Activated naive CD8-positive, alpha-beta T cell treated with anti-CD3 and anti-CD28 coated beads for 36 hours (primary cell): ENCODE results near the gene KDF1. TPM values are rescaled to one million over a fixed set of nuclear protein-coding genes. Genes with fewer than 3 reads are reported as not detected.
A peak's percentile ranks its signal among the peaks of the same experiment; 100 is the strongest.

Source experiments
- DNase-seq: peaks from one replicate; pipeline ENCODE4 v3.0.0; 2021
- H3K27ac Mint-ChIP-seq: one replicate; pipeline ENCODE4 v1.8.0; 2022; ENCODE audit warnings: mild to moderate bottlenecking, moderate library complexity, mixed read lengths
- H3K27me3 Mint-ChIP-seq: one replicate; pipeline ENCODE4 v1.8.0; 2022; ENCODE audit warnings: mild to moderate bottlenecking, mixed read lengths
- H3K36me3 Mint-ChIP-seq: one replicate; pipeline ENCODE4 v1.8.0; 2021; ENCODE audit warnings: mild to moderate bottlenecking, mixed read lengths
- H3K4me1 Mint-ChIP-seq: one replicate; pipeline ENCODE4 v1.8.0; 2021; ENCODE audit warnings: mixed read lengths
- H3K4me3 Mint-ChIP-seq: one replicate; pipeline ENCODE4 v1.8.0; 2022; ENCODE audit warnings: mild to moderate bottlenecking, moderate library complexity, mixed read lengths
- H3K9me3 Mint-ChIP-seq: one replicate; pipeline ENCODE4 v1.8.0; 2022; ENCODE audit warnings: mixed read lengths
- total RNA-seq, 2 experiments: library from RNA; stranded (reverse); gene quantifications; one replicate each; pipeline ENCODE4 v1.2.3, GENCODE V29; 2021

The KDF1 gene
- total RNA-seq, 2 experiments from 2014 or later: 0.47 to 0.60 TPM

DNA sequence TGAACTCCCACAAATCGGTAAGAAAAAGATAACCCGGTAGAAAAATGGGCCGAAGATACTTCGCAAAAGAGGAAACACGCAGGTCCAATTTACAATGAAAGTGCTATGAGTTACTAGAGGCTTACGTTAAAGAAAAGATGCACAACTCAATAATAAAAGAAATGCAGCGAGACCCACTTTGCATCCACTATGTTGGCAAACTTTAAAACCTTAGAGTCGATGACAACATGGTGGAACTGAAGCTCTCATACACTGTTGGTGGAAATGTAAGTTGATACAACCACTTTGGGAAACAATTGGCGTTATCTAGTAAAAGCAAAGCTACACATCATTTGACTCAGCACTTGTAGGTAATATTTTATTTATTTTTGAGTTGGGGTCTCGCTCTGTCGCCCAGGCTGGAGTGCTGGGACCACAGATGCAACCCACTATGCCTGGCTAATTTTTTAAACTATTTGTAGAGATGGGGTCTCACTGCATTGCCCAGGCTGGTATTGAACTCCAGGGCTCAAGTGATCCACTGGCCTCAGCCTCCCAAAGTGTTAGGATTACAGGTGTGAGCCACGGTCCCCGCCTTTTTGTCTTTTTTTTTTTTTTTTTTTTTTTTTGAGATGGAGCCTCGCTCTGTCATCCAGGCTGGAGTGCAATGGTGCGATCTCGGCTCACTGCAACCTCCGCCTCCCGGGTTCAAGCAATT is 59.3 kb downstream of the KDF1 start:
- Mint-ChIP-seq H3K4me3 (peak overlapping the region; percentile 97), H3K36me3 (no peaks in the 10 kb centered on the region), H3K9me3 (no peaks in the 10 kb centered on the region), H3K27me3 (no peaks in the 10 kb centered on the region), H3K4me1 (peaks cover 18% of the 10 kb centered on the region), H3K27ac (peak overlapping the region; percentile 99)
- DNase-seq: no peak

DNA sequence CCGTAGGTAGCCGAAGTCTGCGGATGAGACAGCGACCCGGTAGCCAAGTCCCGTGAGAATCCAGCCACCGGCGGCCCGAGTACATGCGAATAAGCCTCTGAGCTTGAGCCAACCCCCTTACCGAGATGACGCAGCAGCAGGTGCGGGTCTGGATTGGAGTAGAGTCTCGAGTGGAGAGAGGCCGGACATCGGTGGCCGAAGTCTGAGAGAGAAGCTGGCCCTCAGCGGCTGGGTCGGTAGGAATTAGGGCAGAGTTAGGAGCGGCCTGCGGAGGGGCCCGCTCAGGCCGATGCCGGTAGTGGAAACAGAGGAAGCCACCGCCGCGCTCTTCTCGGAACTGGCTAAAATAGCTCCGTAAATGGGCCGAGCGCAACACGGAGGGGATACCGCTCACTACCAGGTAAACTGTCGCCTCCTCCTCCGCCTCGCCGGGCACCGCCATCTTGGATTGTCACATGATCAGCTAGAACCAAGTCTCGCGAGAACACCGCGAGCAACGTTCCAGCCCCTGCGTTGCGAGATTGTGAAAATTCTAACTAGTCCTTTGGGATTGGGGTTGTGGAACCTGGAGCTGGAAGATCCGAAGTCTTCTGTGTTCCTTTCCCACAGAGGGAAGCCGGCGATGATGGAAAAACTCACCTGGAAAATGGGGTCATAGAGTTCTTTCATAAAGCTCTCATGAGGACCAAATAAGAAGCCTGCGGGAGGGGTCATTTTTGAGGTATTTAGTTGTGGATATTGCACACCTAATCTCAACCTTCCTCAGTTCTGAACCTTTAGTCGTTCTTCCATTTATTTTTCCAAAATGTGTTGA is 60.1 kb downstream of the KDF1 start, which contains the start of gene GPATCH3:
GPATCH3 (minus strand) TSS at position 467 of the 814 bp plus-strand sequence; CDS start at position 442, 25 bp downstream.
- H3K9me3 Mint-ChIP-seq: no peaks in the 10 kb centered on the region
- peak within 1 kb of the TSS; percentile 97 for H3K4me3 Mint-ChIP-seq
- no peaks in the 10 kb centered on the region for H3K36me3 Mint-ChIP-seq
- DNase-seq: peak; percentile 87
- H3K27ac Mint-ChIP-seq: peak within 1 kb of the TSS; percentile 99
- no peaks in the 10 kb centered on the region for H3K27me3 Mint-ChIP-seq
- peaks cover 18% of the 10 kb centered on the region for H3K4me1 Mint-ChIP-seq

Other genes with a start within 250 kb of the KDF1 start
- 10 to 100 TPM; 20.8 to 20.9 TPM for gene PIGV, start 172.5 kb downstream of the KDF1 start, total RNA-seq
- gene ZDHHC18, start 133.8 kb downstream of the KDF1 start, total RNA-seq: 10 to 100 TPM; 48.5 to 48.8 TPM
- under 1 TPM in 1 of 2 experiments, not detected in 1; 0.43 TPM for gene SFN, start 97.3 kb downstream of the KDF1 start, total RNA-seq
- 10 to 100 TPM; 64.1 to 65.0 TPM for gene GPN2, start 70.2 kb downstream of the KDF1 start, total RNA-seq
- 10 to 100 TPM; 13.3 to 14.4 TPM for gene GPATCH3, start 60.0 kb downstream of the KDF1 start, total RNA-seq
- not detected for gene NR0B2, start 46.5 kb downstream of the KDF1 start, total RNA-seq
- gene NUDC, start 38.7 kb downstream of the KDF1 start, total RNA-seq: 100 to 1,000 TPM; 146 to 147 TPM
- gene TRNP1, start 33.2 kb upstream of the KDF1 start, total RNA-seq: under 1 TPM; 0.40 to 0.64 TPM
- not detected for gene TENT5B, start 52.4 kb upstream of the KDF1 start, total RNA-seq
- 10 to 100 TPM; 19.8 to 22.4 TPM for gene SLC9A1, start 194.7 kb upstream of the KDF1 start, total RNA-seq